ENCODE data around the gene SLC6A1.
A peak's percentile ranks its signal among the peaks of the same experiment; 100 is the strongest.

The SLC6A1 gene

GRCh38 chr3:10982782-10983181 is 9.8 kb upstream of the SLC6A1 start:
- Histone ChIP-seq H3K79me2 (no peaks in the 10 kb centered on the region), H3K9me3 (ENCODE audit: control insufficient read depth, low read length) (no peaks in the 10 kb centered on the region), H3K4me2 (ENCODE audit: low read length) (peak overlapping the region; percentile 54), H3K4me1 (peaks cover 7% of the 10 kb centered on the region), H3K36me3 (ENCODE audit: control insufficient read depth, insufficient read depth, low read length) (no peaks in the 10 kb centered on the region), H3K27me3 (ENCODE audit: control insufficient read depth, insufficient read depth, low read length) (no peaks in the 10 kb centered on the region), H3K9ac (no peak overlapping the region), H3K27ac (no peak overlapping the region), H2AFZ (peak overlapping the region; percentile 67), H3K4me3 (ENCODE audit: low read depth, low read length) (no peak overlapping the region)
- TF ChIP-seq, protein P1, sequence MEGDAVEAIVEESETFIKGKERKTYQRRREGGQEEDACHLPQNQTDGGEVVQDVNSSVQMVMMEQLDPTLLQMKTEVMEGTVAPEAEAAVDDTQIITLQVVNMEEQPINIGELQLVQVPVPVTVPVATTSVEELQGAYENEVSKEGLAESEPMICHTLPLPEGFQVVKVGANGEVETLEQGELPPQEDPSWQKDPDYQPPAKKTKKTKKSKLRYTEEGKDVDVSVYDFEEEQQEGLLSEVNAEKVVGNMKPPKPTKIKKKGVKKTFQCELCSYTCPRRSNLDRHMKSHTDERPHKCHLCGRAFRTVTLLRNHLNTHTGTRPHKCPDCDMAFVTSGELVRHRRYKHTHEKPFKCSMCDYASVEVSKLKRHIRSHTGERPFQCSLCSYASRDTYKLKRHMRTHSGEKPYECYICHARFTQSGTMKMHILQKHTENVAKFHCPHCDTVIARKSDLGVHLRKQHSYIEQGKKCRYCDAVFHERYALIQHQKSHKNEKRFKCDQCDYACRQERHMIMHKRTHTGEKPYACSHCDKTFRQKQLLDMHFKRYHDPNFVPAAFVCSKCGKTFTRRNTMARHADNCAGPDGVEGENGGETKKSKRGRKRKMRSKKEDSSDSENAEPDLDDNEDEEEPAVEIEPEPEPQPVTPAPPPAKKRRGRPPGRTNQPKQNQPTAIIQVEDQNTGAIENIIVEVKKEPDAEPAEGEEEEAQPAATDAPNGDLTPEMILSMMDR (IDR thresholded peaks at IDR 0.05): no peak

- H3K27me3 ChIP-seq (ENCODE audit: control insufficient read depth, insufficient read depth, low read length): no peaks in the 10 kb centered on the region
- H3K9me3 ChIP-seq (ENCODE audit: control insufficient read depth, low read length): no peaks in the 10 kb centered on the region
- H3K36me3 ChIP-seq (ENCODE audit: control insufficient read depth, insufficient read depth, low read length): no peaks in the 10 kb centered on the region
- peaks cover 7% of the 10 kb centered on the region for H3K4me1 ChIP-seq
- H3K27ac ChIP-seq: no peak overlapping the region
- TF ChIP-seq, protein P1 (IDR thresholded peaks at IDR 0.05): peak; percentile 87
- H2AFZ ChIP-seq: peak overlapping the region; percentile 67
- H3K4me3 ChIP-seq (ENCODE audit: low read depth, low read length): no peak overlapping the region
- peak overlapping the region; percentile 54 for H3K4me2 ChIP-seq (ENCODE audit: low read length)
- no peaks in the 10 kb centered on the region for H3K79me2 ChIP-seq
- H3K9ac ChIP-seq: no peak overlapping the region
Measured at GRCh38 chr3:10983219-10983916, 9.2 kb upstream of the SLC6A1 start.

- H3K4me3 ChIP-seq (ENCODE audit: low read depth, low read length): no peak overlapping the region
- H3K9ac ChIP-seq: no peak overlapping the region
- no peaks in the 10 kb centered on the region for H3K36me3 ChIP-seq (ENCODE audit: control insufficient read depth, insufficient read depth, low read length)
- H3K27ac ChIP-seq: no peak overlapping the region
- H3K9me3 ChIP-seq (ENCODE audit: control insufficient read depth, low read length): no peaks in the 10 kb centered on the region
- TF ChIP-seq, protein P1 (IDR thresholded peaks at IDR 0.05): no peak
- H3K79me2 ChIP-seq: no peaks in the 10 kb centered on the region
- peaks cover 7% of the 10 kb centered on the region for H3K4me1 ChIP-seq
- no peaks in the 10 kb centered on the region for H3K27me3 ChIP-seq (ENCODE audit: control insufficient read depth, insufficient read depth, low read length)
- H2AFZ ChIP-seq: no peak overlapping the region
- H3K4me2 ChIP-seq (ENCODE audit: low read length): no peak overlapping the region
Measured at GRCh38 chr3:10984371-10984896, 8.1 kb upstream of the SLC6A1 start.

- TF ChIP-seq, protein P1 (IDR thresholded peaks at IDR 0.05): no peak
- Histone ChIP-seq H3K36me3 (ENCODE audit: control insufficient read depth, insufficient read depth, low read length) (no peaks in the 10 kb centered on the region), H2AFZ (no peak overlapping the region), H3K4me2 (ENCODE audit: low read length) (no peak overlapping the region), H3K4me3 (ENCODE audit: low read depth, low read length) (no peak overlapping the region), H3K27ac (no peak overlapping the region), H3K27me3 (ENCODE audit: control insufficient read depth, insufficient read depth, low read length) (no peaks in the 10 kb centered on the region), H3K79me2 (no peaks in the 10 kb centered on the region), H3K4me1 (peaks cover 7% of the 10 kb centered on the region), H3K9me3 (ENCODE audit: control insufficient read depth, low read length) (no peaks in the 10 kb centered on the region), H3K9ac (no peak overlapping the region)
Measured at GRCh38 chr3:10985181-10985580, 7.4 kb upstream of the SLC6A1 start.

- H2AFZ ChIP-seq: peak overlapping the region; percentile 28
- no peaks in the 10 kb centered on the region for H3K9me3 ChIP-seq (ENCODE audit: control insufficient read depth, low read length)
- TF ChIP-seq, protein P1 (IDR thresholded peaks at IDR 0.05): no peak
- no peak overlapping the region for H3K4me3 ChIP-seq (ENCODE audit: low read depth, low read length)
- no peaks in the 10 kb centered on the region for H3K27me3 ChIP-seq (ENCODE audit: control insufficient read depth, insufficient read depth, low read length)
- no peaks in the 10 kb centered on the region for H3K36me3 ChIP-seq (ENCODE audit: control insufficient read depth, insufficient read depth, low read length)
- H3K9ac ChIP-seq: no peak overlapping the region
- no peak overlapping the region for H3K27ac ChIP-seq
- H3K4me1 ChIP-seq: peaks cover 7% of the 10 kb centered on the region
- H3K4me2 ChIP-seq (ENCODE audit: low read length): no peak overlapping the region
- H3K79me2 ChIP-seq: no peaks in the 10 kb centered on the region
Measured at GRCh38 chr3:10986592-10986991, 6.0 kb upstream of the SLC6A1 start.
